AG04449 (cell line): Measurements from ENCODE around the gene EML5.
A peak's percentile ranks its signal among the peaks of the same experiment; 100 is the strongest.

Experiments used
- CTCF ChIA-PET: fragments of 350-600 bp; formaldehyde crosslinking; extraction: SDS; loops from one replicate; lab custom pipeline; 2021; ENCODE audit warnings: antibody characterized with exemption; lab: Yijun Ruan, JAX
- POLR2A ChIA-PET: fragments of 400-600, 350-600 bp; formaldehyde crosslinking; extraction: SDS; loops from one replicate; lab custom pipeline; 2020; ENCODE audit warnings: antibody characterized with exemption, inconsistent platforms; lab: Yijun Ruan, JAX
- DNase-seq: peaks from one replicate; pipeline ENCODE4 v3.0.0-alpha.2; 2010; ENCODE audit warnings: low read depth, low spot score
- H3K4me3 ChIP-seq: 2 replicates; pipeline ENCODE4 v1.5.1; 2011; ENCODE audit warnings: low read depth, mild to moderate bottlenecking, control low read depth, low read length
- TF ChIP-seq, protein P1 (sequence below): IDR thresholded peaks from one replicate; pipeline ENCODE4 v1.5.1; 2011; ENCODE audit warnings: mild to moderate bottlenecking, moderate library complexity, low read length, control low read depth, inconsistent platforms; ENCODE audit not compliant: insufficient read depth; ENCODE audit errors: missing control alignments

Gene EML5

DNA sequence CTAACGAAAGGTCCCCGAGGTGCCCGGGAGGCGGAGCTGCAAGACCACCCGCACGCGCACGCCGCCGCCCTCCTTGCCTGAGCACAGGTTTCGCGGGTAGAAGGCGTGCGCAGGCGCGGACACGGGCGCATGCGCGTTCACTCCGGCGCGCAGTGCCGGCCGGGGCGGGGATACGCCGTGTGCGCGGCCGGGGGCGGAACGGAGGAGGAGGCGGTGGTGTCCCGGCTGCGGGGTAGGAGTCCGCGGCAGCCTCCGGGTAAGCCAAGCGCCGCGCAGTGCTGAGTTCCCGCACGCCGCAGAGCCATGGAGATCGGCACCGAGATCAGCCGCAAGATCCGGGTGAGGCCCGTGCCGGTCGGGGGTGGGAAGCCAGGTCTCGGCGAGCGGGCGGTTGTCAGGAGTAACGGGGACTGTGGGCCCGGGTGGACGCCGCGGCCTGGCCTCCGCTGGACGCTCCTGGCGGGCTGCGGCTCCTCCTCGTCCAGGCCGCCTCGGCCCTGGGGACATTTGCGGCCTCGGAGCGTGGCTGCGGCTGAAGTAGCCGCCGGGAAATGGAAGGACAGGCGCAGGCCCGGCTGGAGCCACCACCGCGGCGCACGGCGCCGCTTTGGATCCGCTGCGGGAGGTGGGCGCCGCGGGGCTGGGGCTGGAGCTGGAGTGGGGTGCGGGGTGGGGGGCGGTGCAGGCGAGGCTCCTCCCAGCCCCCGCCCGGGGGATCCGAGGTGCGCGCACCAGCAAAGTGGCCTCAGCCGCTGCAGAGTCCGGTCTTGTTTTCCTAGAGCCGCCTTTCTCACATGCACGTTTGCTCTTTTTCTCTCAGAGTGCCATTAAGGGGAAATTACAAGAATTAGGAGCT is 229.7 kb downstream of the EML5 start, which contains the start of gene ZC3H14:
Gene ZC3H14 (plus strand): TSS at position 207 of the 856 bp plus-strand sequence. CDS start 97 bp downstream, at position 304.
- peak within 1 kb of the TSS; percentile 90 for H3K4me3 ChIP-seq
- CTCF ChIA-PET = interaction anchor here (2.6 to 4.1 kb wide), 2 partner anchors 70 to 71 kb away, joined by 9 to 54 read pairs; no protein-coding TSS in a partner anchor
- TF ChIP-seq, protein P1, sequence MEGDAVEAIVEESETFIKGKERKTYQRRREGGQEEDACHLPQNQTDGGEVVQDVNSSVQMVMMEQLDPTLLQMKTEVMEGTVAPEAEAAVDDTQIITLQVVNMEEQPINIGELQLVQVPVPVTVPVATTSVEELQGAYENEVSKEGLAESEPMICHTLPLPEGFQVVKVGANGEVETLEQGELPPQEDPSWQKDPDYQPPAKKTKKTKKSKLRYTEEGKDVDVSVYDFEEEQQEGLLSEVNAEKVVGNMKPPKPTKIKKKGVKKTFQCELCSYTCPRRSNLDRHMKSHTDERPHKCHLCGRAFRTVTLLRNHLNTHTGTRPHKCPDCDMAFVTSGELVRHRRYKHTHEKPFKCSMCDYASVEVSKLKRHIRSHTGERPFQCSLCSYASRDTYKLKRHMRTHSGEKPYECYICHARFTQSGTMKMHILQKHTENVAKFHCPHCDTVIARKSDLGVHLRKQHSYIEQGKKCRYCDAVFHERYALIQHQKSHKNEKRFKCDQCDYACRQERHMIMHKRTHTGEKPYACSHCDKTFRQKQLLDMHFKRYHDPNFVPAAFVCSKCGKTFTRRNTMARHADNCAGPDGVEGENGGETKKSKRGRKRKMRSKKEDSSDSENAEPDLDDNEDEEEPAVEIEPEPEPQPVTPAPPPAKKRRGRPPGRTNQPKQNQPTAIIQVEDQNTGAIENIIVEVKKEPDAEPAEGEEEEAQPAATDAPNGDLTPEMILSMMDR = no peak
- POLR2A ChIA-PET = no interaction called here
- DNase-seq = no peak

DNA sequence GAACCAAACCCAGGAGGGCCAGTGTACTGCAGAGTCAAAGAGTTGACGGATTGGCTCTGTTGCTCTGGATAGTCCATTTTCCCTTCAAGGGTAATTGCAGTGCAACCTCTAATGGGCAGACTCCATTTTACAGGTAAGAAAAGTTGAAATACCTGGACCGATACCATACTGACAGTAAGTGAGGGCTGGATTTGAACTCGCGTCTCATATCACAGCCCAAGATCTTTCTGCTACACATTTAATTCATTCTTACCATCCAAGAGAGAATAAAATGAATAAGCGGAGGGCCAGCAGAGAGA is 230.3 kb downstream of the EML5 start:
- DNase-seq = no peak
- peak overlapping the region; percentile 90 for H3K4me3 ChIP-seq
- CTCF ChIA-PET = interaction anchor here (3.4 to 4.1 kb wide), 2 partner anchors 70 to 373 kb away, joined by 30 to 54 read pairs; no protein-coding TSS in a partner anchor
- POLR2A ChIA-PET = no interaction called here
- TF ChIP-seq, protein P1 = no peak
